ENCODE results near the gene BNC2.

GRCh38 chr9:16704116-16705110 lies 166.1 kb downstream of the BNC2 start:
- TF ChIP-seq ZNF362 (CRISPR knock-in tag; IDR thresholded peaks at IDR 0.05; ENCODE audit: borderline replicate concordance) = no peak
- TF ChIP-seq ZSCAN5A (CRISPR knock-in tag; IDR thresholded peaks at IDR 0.05; ENCODE audit: borderline replicate concordance) = no peak
- TF ChIP-seq CTCF (CRISPR knock-in tag; IDR thresholded peaks at IDR 0.05) = no peak
